PFSK-1 (cell line): ENCODE results near the gene CBX3.

ENCODE experiments used
- FOXP2 ChIP-seq: optimal IDR thresholded peaks from 2 replicates; pipeline ENCODE3; 2011; ENCODE audit warnings: borderline replicate concordance, control low read depth, inconsistent platforms; ENCODE audit not compliant: insufficient read depth; ENCODE audit errors: extremely low read length, extremely low read depth
- POLR2AphosphoS5 ChIP-seq: IDR thresholded peaks from 2 replicates; pipeline ENCODE4 v1.6.1; 2012; ENCODE audit warnings: low read depth, mild to moderate bottlenecking, control low read depth, low read length, moderate library complexity
- REST ChIP-seq, 2 experiments: IDR thresholded peaks; 2 replicates each; pipeline versions ENCODE4 v1.6.1 to v1.8.0; 2011 to 2012; ENCODE audit warnings: low read depth in 2 of 2, low read length in 2 of 2, control low read depth in 1 of 2, inconsistent platforms in 1 of 2, mild to moderate bottlenecking in 1 of 2, moderate library complexity in 1 of 2; ENCODE audit not compliant: insufficient read depth in 1 of 2
- SIN3A ChIP-seq: IDR thresholded peaks from 2 replicates; pipeline ENCODE4 v1.6.1; 2012; ENCODE audit warnings: mild to moderate bottlenecking, low read length, moderate library complexity, borderline replicate concordance; ENCODE audit not compliant: insufficient read depth
- TAF1 ChIP-seq: IDR thresholded peaks from 2 replicates; pipeline ENCODE4 v1.6.1; 2012; ENCODE audit warnings: low read length, control low read depth, borderline replicate concordance; ENCODE audit not compliant: insufficient read depth

Gene CBX3

DNA sequence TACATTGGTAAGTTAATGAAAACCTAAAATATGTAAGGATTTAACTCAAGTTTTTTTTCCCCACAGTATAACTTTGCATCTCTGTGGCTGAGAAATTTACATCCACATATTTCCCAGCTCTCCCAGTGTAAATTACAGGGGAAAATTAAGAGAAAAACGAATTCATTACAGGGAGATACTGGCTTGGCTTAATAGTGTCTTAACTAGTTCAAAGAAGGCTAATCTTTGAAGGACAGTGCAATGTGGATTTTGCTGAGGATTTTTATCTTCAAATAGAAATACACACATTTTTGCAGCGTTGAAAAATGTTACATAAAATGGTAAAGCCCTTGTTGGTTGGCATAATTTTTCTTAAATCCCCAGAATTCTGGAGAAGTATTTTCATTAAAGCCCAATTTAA is 1.5 kb downstream of the CBX3 start:
- TF ChIP-seq FOXP2: no peak
- TF ChIP-seq SIN3A: no peak

DNA sequence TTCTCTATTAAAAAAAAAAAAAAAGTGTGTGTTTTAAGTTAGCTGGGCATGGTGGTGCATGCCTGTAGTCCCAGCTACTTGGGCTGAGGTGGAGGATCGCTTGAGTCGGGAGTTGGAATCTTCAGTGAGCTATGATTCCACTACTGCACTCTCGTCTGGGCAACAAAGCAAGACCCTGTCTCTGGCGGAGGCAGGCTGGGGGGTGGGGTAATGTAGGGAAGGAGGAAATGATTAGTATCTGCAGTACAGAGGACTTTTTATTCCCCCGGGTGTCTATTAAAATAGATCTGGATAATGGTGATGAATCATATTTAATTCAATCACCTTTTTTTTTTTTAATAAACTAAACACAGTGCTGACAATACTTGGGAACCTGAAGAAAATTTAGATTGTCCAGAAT is 6.5 kb downstream of the CBX3 start:
- TF ChIP-seq REST (IDR thresholded peaks at IDR 0.05; ENCODE audit: insufficient read depth in 1 of 2, low read depth in 2 of 2, low read length in 2 of 2): no peak
- no peak for TF ChIP-seq POLR2AphosphoS5

GRCh38 chr7:26212921-26213718 is 11.6 kb downstream of the CBX3 start:
- peak; percentile 20 for TF ChIP-seq POLR2AphosphoS5
- no peak for TF ChIP-seq FOXP2
- TF ChIP-seq SIN3A: no peak

GRCh38 chr7:26213807-26214515 is 12.4 kb downstream of the CBX3 start:
- TF ChIP-seq FOXP2: no peak
- TF ChIP-seq POLR2AphosphoS5: no peak
- no peak for TF ChIP-seq SIN3A
- TF ChIP-seq TAF1: no peak
- TF ChIP-seq REST (IDR thresholded peaks at IDR 0.05; ENCODE audit: insufficient read depth in 1 of 2, low read depth in 2 of 2, low read length in 2 of 2): no peak

- no peak for TF ChIP-seq FOXP2
- TF ChIP-seq REST (IDR thresholded peaks at IDR 0.05; ENCODE audit: insufficient read depth in 1 of 2, low read depth in 2 of 2, low read length in 2 of 2): no peak
- TF ChIP-seq POLR2AphosphoS5: no peak
- no peak for TF ChIP-seq SIN3A
- TF ChIP-seq TAF1: no peak
Measured at GRCh38 chr7:26216049-26216448, 14.5 kb downstream of the CBX3 start.

GRCh38 chr7:26224359-26224758 is 22.8 kb downstream of the CBX3 start:
- no peak for TF ChIP-seq TAF1
- no peak for TF ChIP-seq SIN3A
- no peak for TF ChIP-seq POLR2AphosphoS5
- no peak for TF ChIP-seq FOXP2
- no peak for TF ChIP-seq REST (IDR thresholded peaks at IDR 0.05; ENCODE audit: insufficient read depth in 1 of 2, low read depth in 2 of 2, low read length in 2 of 2)
